GM12873 (cell line): ENCODE data around the gene USH2A.

ENCODE experiments used
- CTCF ChIP-seq: IDR thresholded peaks from 2 replicates; pipeline ENCODE4 v1.5.1; 2012; ENCODE audit warnings: low read depth, mild to moderate bottlenecking, moderate library complexity, low read length, control low read depth; ENCODE audit not compliant: insufficient read depth; ENCODE audit errors: missing control alignments

USH2A gene

DNA sequence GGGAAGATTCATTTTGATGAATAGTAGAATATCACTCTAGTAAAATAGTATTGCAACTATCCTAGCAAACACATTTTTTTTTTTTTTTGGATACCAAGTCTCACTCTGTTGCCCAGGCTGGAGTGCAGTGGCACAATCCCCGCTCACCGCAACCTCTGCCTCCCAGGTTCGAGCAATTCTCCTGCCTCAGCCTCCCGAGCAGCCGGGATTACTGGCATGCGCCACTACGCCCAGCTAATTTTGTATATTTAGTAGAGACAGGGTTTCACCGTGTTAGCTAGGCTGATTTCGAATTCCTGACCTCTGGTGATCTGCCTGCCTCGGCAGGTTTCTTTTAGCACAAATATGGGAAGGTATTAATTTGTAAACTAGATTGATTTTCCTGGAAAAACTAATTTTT is 822.4 kb downstream of the USH2A start:
- no peak for TF ChIP-seq CTCF

DNA sequence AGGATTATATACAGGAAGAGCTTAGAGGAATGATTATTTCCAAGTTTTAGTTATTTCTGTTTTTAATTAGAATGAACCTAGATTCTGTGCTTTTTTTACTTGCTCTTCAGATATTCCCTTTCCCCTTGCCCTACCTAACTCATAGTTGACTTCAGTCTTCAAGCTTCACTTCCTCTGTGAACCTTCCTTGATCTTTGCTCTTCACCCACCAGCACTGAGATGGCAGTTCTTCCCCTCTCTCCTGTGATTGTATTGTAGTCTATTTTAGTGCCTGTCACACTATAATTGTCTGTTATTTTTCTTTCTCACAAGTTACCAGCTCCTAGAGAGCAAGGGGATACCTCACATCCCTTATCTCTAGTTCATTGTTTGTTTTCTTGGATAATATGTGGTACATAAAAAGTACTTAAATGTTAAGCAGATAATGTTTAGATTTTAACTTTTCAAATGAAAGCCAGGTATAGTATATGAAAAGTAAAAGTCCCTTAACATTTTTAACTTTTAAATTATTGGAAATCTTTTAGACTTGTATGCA is 822.9 kb downstream of the USH2A start:
- no peak for TF ChIP-seq CTCF

- TF ChIP-seq CTCF: no peak
These were observed 823.7 kb downstream of the USH2A start for GRCh38 chr1:215599418-215600074.

DNA sequence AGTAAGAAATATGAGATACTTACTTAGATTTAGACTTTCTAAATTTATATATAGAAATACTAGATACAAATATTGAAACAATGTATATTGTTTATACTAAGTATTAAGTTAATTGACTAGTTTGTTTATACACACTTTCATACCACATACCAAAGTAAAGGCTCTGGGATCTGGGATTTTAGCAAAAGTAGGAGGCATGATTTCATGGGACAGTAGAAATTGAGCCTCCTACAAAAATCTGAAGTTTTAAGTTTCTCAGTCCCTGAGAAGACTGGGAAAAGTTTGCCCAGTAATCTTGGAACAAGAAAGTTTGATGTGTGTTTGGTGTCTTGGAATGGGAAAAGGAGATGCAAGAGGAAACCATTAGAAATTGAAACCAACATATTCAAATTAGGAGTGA is 825.3 kb downstream of the USH2A start:
- TF ChIP-seq CTCF: no peak

DNA sequence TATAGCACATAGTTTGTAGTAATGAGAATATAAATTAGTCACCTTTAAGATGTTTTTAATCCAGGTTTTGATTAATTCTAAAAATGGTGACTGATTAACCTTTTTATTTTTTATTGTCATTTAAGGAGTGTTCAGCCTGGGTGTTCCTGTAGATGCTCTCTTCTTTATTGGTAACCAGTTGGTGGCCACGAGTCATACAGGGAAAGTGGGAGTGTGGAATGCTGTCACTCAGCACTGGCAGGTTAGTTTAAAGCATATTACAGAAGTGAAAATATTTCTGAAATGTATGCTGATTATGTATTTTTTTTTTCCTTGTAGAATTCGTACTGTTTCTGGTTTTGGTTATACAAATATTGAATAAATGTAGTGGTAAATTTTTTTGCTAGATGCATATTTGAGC is 828.0 kb downstream of the USH2A start:
- TF ChIP-seq CTCF: no peak

DNA sequence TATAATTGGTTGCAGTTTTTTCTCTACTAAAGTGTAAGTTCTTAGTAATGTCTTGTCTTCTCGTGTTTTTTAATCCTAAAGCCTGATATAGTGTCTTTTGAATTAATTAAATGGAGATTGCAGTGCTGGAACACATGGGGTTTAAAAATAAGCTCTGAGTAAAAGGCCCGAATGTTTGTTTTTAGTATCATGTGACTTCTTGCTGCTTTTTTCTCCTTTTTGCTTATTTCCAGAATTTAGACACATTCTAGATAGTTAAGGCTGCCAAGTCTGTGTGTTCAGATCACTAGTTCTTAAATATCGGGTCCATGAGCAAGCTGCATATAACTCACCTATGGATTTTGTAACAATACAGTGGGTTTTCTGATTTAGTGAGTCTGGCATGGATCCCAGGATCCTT is 828.6 kb downstream of the USH2A start:
- TF ChIP-seq CTCF: no peak

GRCh38 chr1:215590779-215591491 is 832.3 kb downstream of the USH2A start:
- TF ChIP-seq CTCF: no peak
